Progenitor cell of endocrine pancreas (in vitro differentiated cells): ENCODE measurements around the gene RIOK3. TPM values are rescaled to one million over a fixed set of nuclear protein-coding genes. Genes with fewer than 3 reads are reported as not detected.

Experiments used
- DNase-seq: peaks from one replicate; pipeline ENCODE4 v3.0.0; 2021; ENCODE audit warnings: low spot score; ENCODE audit not compliant: unreplicated experiment
- H3K27ac Mint-ChIP-seq: 2 replicates; pipeline ENCODE4 v1.8.0; 2021; ENCODE audit warnings: mild to moderate bottlenecking, moderate library complexity, mixed read lengths
- H3K27me3 Mint-ChIP-seq: 2 replicates; pipeline ENCODE4 v1.8.0; 2021; ENCODE audit warnings: mixed read lengths
- H3K36me3 Mint-ChIP-seq: 2 replicates; pipeline ENCODE4 v1.8.0; 2022; ENCODE audit warnings: mixed read lengths; ENCODE audit not compliant: insufficient read depth
- H3K4me1 Mint-ChIP-seq: 2 replicates; pipeline ENCODE4 v1.8.0; 2021; ENCODE audit warnings: low read depth, mixed read lengths
- H3K4me3 Mint-ChIP-seq: 2 replicates; pipeline ENCODE4 v1.8.0; 2021; ENCODE audit warnings: low read depth, mild to moderate bottlenecking, moderate library complexity, mixed read lengths
- H3K9me3 Mint-ChIP-seq: 2 replicates; pipeline ENCODE4 v1.8.0; 2021; ENCODE audit warnings: low read depth, mixed read lengths
- CTCF ChIP-seq: fragments of 200-600 bp; sonication (generic); IDR thresholded peaks from one replicate; pipeline ENCODE4 v1.5.0; 2021; ENCODE audit warnings: antibody characterized with exemption, mild to moderate bottlenecking; ENCODE audit not compliant: unreplicated experiment
- total RNA-seq: library from RNA; stranded (reverse); gene quantifications from 2 replicates; pipeline ENCODE4 v1.2.1, GENCODE V29; 2021

RIOK3 gene
- total RNA-seq, 1 donor from 2014 or later = 52.8 TPM

DNA sequence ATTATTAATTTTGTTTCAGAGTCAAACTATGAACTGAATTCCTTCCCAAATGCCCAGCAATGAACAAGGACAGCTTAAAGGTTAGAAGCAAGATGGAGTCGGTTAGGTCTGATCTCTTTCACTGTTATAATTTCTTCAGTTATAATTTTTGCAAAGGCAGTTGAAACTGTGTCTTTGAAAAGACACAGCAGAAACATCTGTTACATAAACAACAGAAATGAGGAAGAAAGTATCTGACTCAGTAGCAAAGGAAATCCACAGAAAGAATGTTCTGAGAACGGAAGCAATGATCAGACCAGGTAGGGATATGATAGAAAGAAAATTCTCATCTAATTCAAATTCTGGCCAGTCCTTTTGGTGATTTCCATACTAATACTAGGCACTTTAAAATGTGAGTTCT, 45.0 kb downstream of the RIOK3 start:
- no peak for TF ChIP-seq CTCF
- Mint-ChIP-seq H3K27me3 (peaks cover 4% of the 10 kb centered on the region), H3K4me1 (peaks cover 9% of the 10 kb centered on the region), H3K9me3 (no peaks in the 10 kb centered on the region), H3K4me3 (no peak overlapping the region), H3K36me3 (no peaks in the 10 kb centered on the region), H3K27ac (no peak overlapping the region)
- no peak for DNase-seq

DNA sequence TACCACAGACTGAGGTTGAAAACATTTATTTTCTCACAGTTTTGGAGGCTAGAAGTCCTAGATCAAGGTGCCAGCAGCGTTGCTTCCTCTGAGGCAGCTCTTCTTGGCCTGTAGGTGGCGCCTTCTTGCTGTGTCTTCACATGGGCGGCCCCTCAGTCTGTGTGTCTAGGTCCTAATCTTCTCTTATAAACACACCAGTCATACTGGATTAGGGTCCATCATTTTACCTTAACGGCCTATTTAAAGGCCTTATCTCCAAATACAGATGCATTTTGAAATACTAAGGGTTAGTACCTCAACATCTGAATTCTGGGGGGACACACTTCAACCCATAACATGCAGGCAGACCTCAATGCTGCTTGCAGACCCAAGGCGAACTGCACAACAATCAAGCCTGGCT, 45.8 kb downstream of the RIOK3 start:
- no peak overlapping the region for H3K27ac Mint-ChIP-seq
- H3K4me1 Mint-ChIP-seq = peaks cover 11% of the 10 kb centered on the region
- H3K36me3 Mint-ChIP-seq = no peaks in the 10 kb centered on the region
- H3K9me3 Mint-ChIP-seq = no peaks in the 10 kb centered on the region
- DNase-seq = no peak
- no peak overlapping the region for H3K4me3 Mint-ChIP-seq
- peaks cover 4% of the 10 kb centered on the region for H3K27me3 Mint-ChIP-seq
- peak; percentile 86 for TF ChIP-seq CTCF

DNA sequence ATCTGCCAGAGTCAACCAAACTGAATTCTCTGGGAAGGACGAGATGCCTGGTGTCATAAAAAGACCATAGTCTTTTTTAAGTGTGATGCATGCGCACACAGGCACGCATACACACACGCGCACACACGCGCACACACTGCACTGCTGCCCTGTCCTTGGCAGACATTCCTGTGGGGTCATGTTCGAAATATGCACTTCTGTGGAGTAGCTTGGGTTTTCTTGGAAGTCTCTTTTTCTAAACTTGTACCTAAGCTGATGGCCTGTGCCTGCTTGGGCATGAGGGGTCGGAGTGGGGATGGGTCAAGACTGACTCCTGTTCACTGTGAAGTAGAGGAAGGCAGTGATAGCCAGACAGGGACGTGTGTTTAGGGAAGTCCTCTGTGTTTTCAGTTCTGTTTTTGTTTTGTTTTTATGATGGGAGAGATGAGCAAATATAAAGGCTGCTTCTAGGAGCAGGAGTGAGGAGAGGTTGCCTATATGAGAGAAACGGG, 46.2 kb downstream of the RIOK3 start:
- Mint-ChIP-seq H3K27me3 (peaks cover 4% of the 10 kb centered on the region), H3K9me3 (no peaks in the 10 kb centered on the region), H3K36me3 (no peaks in the 10 kb centered on the region), H3K4me3 (no peak overlapping the region), H3K27ac (no peak overlapping the region), H3K4me1 (peaks cover 15% of the 10 kb centered on the region)
- DNase-seq = no peak
- no peak for TF ChIP-seq CTCF

DNA sequence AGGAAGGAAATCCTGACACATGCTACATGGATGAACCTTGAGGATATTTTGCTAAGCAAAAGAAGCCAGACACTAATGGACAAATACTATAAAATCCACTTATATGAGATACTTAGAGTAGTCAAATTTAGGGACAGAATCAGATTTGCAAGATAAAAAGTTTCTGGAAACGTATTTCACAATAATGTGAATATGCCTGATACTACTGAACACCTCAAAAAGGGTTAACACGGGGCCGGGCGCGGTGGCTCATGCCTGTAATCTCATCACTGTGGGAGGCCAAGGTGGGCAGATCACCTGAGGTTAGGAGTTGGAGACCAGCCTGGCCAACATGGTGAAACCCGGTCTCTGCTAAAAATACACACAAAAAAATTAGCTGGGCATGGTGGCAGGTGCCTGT, 48.5 kb downstream of the RIOK3 start:
- peaks cover 20% of the 10 kb centered on the region for H3K4me1 Mint-ChIP-seq
- H3K27ac Mint-ChIP-seq = no peak overlapping the region
- no peaks in the 10 kb centered on the region for H3K9me3 Mint-ChIP-seq
- TF ChIP-seq CTCF = no peak
- H3K36me3 Mint-ChIP-seq = peaks cover 4% of the 10 kb centered on the region
- peaks cover 4% of the 10 kb centered on the region for H3K27me3 Mint-ChIP-seq
- no peak for DNase-seq
- peak overlapping the region; percentile 11 for H3K4me3 Mint-ChIP-seq

DNA sequence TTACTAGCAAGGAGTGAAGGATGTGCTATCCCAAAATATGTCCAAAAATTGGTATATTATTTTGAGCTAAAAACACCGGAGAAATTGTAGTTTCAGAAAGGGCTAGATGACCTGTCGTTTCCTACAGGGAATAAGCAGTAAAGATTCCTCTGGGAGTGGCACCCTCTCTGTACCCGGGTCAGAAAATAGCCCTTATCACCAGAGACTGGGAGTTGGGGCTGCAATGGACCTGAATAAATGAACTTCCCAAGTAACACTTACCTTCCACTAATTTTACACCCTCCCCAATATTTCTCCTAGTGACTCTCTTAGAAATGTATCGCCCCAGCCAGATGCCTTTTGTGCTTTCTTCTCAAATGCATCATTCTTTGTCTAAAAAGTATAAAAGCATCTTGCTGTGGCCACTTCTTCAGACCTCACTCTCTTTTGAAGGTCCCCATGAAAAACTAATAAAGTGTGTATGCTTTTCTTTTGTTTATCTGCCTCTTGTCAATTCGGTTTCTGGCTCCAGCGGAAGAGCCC, 49.5 kb downstream of the RIOK3 start:
- peak overlapping the region; percentile 94 for H3K27ac Mint-ChIP-seq
- H3K27me3 Mint-ChIP-seq = peaks cover 4% of the 10 kb centered on the region

More for the DNA sequence above, 49.5 kb downstream of the RIOK3 start:
- Mint-ChIP-seq H3K4me1 (peaks cover 20% of the 10 kb centered on the region), H3K4me3 (peak overlapping the region; percentile 86), H3K9me3 (no peaks in the 10 kb centered on the region), H3K36me3 (peaks cover 8% of the 10 kb centered on the region)
- no peak for TF ChIP-seq CTCF
- no peak for DNase-seq
